Suppressor macrophage treated with lipopolysaccharide for 1 hour (primary cell): ENCODE measurements around the gene ZNF24.

ENCODE experiments used
- DNase-seq, 3 donors: peaks; one replicate each; pipeline ENCODE4 v3.0.0-alpha.2; 2020 to 2022

ZNF24 gene

DNA sequence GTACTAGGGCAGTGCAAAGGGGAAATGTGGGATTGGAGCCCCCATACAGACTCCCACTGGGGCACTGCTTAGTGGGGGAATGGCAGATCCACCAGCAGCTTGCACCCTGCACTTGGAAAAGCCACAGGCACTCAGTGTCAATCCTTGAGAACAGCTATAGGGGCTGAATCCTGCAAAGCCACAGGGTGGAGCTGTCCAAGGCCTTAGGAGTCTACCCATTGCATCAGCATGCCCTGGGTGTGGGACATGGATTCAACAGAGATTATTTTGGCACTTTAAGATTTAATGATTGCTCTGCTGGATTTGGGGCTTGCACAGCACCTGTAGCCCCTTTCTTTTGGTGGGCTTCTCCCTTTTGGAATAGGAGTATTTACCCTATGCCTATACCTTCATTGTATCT lies 8.6 kb upstream of the ZNF24 start:
- DNase-seq: no peak

DNA sequence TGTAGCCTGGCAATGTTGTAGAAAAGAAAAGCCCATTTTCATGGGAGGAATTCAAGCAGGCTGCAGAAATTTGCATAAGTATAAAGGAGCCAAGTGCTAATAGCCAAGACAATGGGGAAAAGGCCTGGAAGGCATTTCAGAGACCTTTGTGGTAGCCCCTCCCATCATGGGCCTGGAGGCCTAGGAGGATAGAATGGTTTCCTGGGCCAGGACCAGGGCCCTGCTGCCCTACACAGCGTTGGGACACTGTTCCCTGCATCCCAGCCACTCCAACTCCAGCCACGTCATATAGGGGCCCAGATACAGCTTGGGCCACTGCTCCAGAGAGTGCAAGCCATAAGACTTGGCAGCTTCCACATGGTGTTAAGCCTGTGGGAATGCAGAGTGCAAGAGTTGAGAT lies 8.1 kb upstream of the ZNF24 start:
- no peak for DNase-seq

DNA sequence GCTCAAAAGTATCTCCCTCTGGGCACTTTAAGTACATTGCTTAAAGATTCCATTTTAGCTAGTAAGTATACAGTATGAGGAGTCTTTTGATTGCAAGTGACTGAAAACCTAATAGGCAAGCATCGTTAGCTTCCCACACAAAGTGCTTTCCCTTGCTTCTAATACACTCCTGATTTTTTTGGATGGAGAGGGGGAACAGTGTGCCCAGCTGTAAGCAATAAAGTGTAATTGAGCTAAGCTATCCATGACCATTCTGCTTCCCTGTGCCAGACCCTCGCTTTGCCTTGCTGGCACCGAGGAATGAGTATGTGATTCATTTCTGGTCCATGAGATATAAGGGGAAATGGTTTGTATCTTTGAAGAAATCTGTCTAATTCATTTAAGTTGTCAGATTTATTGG lies 3.8 kb upstream of the ZNF24 start:
- no peak for DNase-seq

DNA sequence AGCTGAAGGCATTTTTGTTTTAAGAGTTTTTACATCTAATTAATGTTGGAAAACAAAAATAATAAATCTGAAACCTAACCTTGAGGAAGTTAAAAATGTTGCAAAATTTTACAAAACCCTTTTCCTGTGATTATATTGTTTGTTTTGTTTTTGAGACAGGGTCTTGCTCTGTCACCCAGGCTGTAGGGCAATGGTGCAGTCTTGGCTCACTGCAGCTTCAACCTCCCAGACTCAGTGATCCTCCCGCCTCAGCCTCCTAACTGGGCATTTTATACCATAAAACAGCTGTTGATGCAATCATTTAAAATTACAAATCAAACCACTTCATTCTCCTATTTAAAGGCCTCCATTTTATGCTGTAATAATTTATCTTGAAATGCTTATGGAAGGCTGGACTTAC lies 1.7 kb upstream of the ZNF24 start:
- no peak for DNase-seq

DNA sequence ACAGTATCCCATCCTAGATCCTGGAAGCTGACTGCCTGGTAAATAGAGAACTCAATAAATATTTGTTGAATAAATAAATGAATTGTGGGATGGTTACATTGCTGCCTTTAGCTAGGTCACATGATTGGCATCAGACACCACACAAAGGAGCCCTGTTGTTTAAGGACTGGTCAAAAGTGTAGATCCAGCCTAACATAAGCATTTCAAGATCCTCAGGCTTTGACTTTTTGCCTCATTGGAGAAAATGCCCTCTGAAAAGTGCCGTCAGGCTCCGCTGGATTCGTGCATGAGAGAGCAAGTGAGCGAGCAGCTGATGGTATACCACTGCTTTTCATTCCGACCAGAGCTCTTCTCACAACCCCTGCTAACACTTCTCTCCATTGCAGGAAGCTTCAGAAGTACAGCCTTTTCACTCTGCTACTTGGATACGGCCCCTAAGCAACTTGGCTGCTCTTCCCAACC lies 1.3 kb upstream of the ZNF24 start:
- DNase-seq: no peak

DNA sequence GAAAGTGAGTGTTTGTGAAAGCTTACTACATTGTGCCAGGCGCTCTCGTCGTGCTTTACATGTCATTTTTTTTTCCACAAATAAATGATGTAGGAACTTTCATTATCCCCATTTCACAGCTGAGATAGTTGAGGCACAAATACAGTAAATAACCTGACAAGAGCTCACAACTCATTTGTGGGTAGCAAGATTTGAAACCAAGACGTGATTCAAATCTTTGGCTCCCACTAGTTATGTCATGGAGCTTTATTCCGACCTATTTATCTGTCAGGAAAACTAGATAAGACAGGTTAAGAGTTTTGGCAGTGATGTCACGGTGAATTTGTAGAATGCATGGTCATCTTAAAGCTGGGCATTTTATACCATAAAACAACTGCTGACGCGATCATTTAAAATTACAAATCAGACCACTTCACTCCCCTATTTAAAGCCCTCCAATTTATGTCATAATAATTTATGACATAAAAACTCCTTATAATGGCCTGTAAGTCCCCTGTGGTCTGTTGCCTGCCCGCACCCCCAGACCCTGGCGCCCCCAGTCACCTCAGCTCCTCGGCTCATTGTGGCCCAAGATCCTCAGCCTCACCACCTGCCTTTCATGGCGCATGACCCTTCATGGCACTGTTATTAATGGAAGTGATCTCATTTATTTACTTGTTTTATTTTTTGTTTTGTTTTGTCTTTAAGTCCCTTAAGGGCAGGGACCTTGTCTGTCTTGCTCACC lies 678 bp upstream of the ZNF24 start:
- no peak for DNase-seq

DNA sequence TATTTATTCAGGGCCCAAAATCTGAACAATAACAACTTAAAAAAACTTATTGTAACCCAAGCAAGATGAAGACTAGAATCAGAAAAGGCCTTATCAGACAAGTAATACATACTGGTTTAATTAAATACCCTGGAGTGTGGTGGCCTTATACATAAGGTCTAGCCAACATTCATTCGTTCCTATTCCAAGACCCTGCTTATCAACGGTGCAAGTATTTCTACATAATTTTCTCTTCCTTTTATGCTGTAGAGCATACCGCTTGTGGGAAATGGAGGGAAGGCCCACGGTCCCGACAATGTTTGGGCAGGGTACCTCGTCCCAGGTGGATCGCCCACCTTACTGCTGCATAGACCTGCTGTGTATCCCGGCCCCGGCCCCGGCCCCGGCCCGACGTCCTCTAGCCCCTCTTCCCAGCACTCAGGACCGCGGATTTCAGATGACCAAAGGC lies 708 bp downstream of the ZNF24 start:
- no peak for DNase-seq

DNA sequence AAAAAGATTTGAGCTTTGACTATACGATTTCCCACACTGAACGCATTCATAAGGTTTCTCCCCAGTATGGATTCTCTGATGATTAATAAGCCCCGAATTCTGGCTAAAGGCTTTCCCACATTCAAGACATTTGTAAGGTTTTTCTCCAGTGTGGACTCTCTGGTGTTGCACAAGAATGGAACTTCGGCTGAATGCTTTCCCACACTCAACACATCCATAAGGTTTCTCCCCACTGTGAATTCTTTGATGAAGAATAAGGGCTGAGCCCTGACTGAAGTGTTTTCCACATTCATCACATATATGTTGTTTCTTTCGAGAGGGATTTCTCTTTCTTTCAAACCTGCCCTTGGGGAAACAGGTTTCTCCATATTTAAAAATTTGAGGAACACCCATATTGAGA lies 6.9 kb downstream of the ZNF24 start:
- DNase-seq: peak; percentile 64 to 86 (median 73)

DNA sequence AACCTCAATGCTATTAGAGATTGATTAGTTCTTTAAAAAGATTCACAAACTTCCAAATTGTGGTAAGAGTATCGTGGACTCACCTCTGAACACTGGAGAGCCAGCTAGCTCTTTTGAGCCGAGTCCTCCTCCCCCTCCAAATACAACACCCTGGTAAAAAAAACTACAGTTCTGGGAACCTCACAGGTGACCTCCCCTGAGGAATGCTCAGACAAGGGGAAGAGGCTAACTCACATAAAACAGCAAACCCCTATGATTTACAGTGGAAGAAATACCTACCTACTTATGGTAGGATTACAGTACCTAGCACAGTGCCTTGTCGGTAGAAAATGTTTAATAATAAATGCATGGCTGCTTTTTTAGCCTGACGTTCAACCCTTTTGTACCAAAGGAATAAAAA lies 8.4 kb downstream of the ZNF24 start:
- DNase-seq: no peak

DNA sequence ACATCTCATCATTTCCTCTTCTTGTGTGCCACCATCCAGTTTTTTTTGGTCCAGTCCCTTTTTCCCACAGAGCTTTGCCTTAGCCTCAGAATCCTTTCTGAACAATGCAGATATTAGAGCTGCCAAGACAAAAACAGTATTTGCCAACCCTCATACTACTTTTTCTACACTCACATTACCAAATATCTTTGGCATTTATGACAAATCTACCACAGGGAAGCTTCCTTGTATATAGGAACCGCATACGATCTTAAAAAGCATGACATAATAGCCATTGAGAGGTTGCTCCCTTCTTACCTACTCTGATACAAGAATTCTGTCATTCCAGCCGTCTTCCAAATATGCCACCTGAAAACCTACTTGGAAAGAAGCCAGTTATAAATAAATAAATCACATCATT lies 9.4 kb downstream of the ZNF24 start:
- no peak for DNase-seq

DNA sequence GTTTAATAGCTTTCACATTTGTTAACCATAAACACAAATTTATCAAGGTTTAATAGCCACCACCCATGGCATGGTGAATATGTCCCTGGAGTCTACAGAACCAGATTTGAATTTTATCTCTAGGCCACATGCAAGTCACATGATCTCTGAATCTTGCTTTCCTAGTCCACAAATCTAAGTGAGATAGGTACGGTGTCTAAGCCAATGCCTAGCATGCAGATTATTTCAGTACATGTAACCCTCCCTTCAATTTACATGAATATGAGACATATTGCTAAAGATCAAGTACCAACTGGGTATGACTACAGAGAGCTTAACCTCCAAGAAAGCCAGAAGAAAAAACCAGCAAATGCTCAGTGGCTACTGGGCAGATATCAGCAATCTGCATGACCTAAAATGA lies 10.0 kb downstream of the ZNF24 start:
- no peak for DNase-seq

DNA sequence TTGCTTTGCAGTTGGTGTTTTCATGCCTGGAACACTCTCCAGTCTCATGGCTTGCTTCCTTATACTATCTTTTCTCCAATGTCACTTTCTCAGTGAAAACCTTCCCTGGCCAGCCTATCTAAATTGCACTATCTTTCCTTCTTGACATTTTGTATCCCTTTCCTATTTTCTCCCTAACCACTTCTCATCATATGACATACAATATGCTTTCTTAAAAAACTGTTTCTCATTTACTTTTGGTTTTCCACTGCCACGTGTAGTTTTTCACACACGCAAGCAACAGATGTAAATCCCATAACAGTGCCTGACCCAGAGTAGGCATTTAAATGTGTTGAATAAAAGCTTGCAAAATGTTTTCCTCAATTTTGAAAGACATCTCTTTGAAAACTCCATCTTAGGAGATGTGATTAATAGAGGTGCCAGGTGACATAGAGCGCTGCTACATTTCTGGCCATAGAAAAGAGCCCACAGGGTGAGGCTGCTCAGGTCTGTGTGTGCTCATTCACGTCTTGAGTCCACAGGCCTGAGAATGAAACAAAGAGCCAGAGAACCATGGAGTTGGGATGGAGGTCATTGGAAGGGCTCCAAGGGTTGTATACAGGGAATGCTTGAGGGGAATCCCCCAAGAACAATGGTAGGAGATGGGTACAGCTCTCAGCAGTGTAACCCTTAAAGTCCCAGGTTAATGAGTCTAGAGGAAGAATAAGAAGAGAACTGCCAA lies 12.7 kb downstream of the ZNF24 start:
- DNase-seq: no peak

DNA sequence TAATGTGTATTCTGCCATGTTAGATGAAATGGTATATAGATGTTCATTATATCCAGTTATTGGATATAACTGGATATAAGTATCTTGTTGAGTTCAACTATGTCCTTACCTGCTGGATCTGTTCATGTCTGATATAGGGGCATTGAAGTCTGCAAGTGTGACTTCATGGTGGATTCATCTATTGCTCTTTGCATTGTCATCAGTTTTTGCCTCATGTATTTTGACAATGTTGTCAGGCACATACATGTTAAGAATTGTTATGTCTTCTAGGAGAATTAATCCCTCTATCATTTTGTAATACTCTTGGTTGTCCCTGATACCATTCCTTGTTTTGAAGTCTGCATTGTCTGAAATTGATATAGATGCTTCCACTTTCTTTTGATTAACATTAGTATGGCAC lies 15.4 kb downstream of the ZNF24 start:
- DNase-seq: no peak

DNA sequence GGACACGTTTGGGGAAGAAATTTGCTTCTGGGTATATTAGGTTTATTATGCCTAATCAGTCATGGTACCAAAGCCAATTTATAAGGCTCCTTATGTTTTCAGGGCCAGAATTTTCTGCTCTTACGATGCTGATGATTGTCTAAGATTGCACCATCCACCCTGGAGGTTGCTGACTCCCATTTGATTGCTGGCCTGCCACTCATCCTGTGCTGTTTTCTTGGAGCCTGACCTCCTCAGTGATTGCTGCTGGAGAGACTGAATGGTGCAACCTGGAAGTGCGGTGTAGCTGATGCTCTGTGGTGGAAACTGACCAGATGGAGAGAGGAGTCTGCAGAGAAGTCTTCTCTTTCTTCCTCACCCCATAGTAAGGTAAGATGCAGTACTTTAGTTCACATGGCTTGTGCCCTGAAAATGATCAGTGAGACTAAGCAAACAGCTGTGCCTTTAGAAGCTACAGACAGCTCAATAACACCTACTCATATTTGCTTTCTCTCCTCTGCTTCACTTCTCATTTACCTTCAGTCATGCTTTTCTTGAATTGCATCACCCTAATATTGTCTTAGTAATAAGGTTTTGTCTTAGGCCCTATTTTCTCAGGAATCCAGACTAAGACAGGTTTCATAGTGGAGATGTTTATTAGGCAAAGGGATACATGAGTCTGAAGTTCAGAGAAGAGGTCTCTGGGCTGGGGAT lies 17.4 kb downstream of the ZNF24 start:
- DNase-seq: no peak

DNA sequence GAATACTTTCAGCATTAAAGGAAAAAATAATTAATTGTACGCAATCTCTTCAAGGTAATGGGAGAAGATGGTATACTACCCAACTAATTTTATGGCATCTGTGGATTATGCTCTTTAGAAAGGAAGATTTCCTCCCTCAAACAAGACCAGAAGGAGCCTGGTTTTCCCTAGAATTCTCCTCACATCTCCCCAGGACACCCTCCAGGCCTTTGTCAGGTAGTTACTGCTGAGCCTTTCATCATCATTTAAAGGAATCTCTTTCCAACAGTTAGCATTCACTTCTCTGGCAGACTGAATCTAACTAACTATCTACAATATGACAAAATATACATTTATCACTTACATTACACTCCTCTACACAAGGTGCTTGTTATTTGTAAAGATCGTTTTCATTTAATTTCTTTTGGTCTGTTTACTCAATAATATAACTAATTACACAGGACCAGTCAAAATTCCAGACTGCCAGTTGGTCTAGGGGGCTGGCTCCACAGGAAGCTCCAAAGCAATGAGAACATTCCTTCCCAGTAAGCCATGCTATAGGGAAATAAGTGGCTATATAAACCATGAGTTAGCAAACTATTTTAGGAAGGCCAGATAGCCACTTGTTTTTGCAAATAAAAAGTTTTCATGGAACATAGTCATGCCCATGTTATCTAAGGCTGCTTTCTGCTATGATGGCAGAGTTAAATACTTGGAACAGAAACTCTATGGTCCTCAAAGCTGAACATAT lies 19.1 kb downstream of the ZNF24 start:
- no peak for DNase-seq

DNA sequence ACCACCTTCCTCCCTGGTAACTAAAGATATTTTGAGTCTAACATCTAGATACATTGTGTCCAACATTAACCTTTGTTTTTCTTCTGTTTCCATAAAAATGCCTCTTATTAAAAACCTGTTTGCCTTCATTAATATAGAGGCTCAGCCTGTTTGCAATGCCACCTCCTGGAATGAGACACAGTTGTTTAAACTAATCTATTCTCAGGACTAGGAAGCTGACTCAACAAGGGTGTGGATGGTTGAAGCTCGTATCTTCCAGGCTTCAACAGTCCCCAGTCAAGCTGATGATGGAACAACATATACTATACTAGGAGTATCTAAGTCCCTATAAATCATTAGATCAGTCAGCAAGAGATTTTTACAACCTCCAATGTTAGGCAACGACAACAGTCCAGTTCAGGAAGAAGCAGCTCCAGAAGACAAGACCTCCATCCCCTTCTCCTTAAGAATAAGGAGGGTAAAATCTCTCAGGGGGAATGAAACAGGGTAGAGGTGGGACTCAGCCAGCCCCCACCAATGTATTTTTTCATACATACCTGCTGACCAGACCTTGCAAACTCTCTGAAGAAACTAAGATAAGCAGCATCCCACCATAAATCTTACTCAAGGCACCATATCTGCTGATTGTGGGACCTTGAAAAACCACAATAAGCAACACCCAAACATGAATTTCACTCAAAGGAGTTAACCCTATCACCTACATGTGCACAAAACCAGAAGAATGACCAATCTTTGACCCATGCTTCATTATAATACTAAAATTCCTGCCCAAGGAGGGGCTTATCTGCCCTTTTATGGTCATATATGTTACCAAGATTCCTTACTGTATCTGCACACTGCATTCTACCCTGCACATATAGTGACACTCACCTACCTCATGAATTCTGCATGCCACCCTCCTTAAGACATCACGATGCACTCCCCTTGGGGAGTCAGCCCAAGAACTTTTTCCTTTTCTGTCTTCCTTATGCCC lies 21.4 kb downstream of the ZNF24 start:
- DNase-seq: no peak

DNA sequence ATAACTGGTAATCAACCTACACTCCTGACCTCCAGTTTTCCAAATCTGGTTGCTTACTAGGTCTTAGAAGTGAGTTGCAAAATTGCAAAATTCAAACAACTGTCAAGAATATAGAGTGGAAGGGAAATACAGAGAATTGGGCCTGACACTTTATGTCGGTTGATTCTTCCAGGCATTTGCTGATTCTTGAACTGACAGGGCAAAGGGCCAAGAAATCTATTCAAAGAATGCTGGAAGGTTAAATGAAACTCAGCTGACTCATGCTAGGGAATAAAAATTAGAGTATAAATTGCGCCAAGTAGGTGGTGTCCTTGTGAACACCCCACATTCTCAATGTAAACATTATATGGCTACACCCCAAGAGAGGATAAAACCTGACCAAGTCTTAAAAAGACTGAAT lies 32.7 kb downstream of the ZNF24 start:
- DNase-seq: no peak

DNA sequence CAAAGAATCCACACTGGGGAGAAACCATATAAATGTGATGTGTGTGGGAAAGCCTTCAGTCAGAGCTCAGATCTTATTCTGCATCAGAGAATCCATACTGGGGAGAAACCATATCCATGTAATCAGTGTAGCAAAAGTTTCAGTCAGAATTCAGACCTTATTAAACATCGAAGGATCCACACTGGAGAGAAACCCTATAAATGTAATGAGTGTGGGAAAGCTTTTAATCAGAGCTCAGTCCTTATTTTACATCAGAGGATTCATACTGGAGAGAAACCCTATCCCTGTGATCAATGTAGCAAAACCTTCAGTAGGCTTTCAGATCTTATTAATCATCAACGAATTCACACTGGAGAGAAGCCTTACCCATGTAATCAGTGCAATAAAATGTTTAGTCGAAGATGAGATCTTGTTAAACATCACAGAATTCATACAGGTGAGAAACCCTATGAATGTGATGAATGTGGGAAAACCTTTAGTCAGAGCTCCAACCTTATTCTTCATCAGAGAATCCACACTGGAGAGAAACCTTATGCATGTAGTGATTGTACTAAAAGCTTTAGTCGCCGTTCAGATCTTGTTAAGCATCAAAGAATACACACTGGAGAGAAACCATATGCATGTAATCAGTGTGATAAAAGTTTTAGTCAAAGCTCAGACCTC lies 37.5 kb downstream of the ZNF24 start:
- DNase-seq: no peak

DNA sequence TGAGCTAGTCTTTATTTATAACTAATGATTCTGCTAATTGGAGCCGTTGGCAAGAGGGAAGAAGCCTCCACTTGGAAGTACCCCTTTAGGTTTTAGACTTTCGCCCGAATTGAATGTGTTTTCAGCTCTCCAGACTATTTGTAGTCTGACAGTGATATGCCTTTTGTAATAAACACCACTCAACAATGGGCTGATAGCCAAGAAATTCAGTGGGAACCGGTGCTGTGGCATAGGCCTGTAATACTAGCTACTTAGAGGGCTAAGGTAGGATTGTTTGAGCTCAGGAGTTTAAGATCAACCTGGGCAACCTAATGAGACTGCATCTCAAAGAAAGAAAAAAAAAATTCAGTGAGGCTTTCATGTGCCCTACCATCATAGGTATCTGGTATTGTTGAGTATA lies 40.6 kb downstream of the ZNF24 start:
- DNase-seq: no peak

DNA sequence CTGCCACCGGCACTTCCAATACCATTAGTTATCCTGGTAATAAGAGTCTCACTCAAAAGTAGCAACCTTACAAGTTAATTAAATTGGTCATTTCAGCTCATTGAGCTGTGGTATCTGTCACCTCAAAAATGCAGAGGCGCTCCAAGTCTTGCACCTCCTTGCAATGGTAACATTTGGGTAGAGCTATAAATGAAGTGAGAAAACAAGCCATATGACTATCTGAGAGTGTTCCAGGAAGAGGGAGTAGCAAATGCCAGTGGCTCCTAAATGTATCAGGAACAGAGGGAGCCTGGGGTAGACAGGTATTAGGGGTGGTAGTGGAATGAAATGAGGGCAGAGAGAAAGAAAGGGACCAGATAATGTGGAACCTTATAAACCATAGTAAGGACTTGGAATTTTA lies 48.2 kb downstream of the ZNF24 start:
- DNase-seq: no peak

DNA sequence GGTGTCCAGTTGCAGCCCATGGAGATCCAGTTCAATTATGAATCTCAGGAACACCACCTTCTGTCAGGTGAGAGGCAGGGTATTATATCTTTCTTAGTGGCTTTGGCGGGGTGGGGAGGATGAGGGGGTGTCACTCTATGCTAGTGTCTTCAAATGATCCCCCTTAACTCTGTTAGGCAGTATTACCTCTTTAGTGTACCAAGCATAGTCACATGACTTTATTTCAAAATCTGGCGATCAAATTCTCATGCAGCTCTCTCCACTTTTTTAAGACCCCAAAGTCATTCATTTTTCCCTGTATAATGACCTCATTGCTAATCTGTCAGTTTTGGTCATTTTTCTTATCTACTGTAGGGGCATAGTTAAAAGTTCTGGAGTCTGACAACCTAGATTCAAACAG lies 53.1 kb downstream of the ZNF24 start:
- no peak for DNase-seq
